GM23338 (cell line): ENCODE results near the gene NLGN1. TPM values are rescaled to one million over a fixed set of nuclear protein-coding genes. Genes with fewer than 3 reads are reported as not detected.

Experiments used
- ATAC-seq: fragments of 200-7000 bp; cut with Tn5 transposase; 3 replicates; pipeline ENCODE4 v1.9.1; 2020
- DNase-seq: peaks from one replicate; pipeline ENCODE4 v3.0.0-alpha.2; 2015; ENCODE audit warnings: low spot score
- H2AFZ ChIP-seq: fragments of 200-600 bp; sonication (generic); 2 replicates; pipeline ENCODE4 v1.8.0; 2016; ENCODE audit warnings: antibody characterized with exemption, mild to moderate bottlenecking, moderate library complexity
- H3F3A ChIP-seq: fragments of 200-600 bp; sonication (generic); replicated peaks from 2 replicates; pipeline ENCODE4 v1.8.0; 2017; ENCODE audit warnings: antibody characterized with exemption, mixed run types, low read depth
- H3K27ac ChIP-seq: fragments of 200-600 bp; sonication (generic); 2 replicates; pipeline ENCODE4 v1.6.1; 2016; ENCODE audit warnings: low read depth
- H3K27me3 ChIP-seq: fragments of 200-600 bp; sonication (generic); 2 replicates; pipeline ENCODE4 v1.8.0; 2016; ENCODE audit warnings: mild to moderate bottlenecking, mixed run types, moderate library complexity; ENCODE audit not compliant: insufficient read depth
- H3K36me3 ChIP-seq: fragments of 200-600 bp; sonication (generic); 2 replicates; pipeline ENCODE4 v1.8.0; 2016; ENCODE audit warnings: mild to moderate bottlenecking; ENCODE audit not compliant: insufficient read depth
- H3K4me1 ChIP-seq: fragments of 200-600 bp; sonication (generic); 2 replicates; pipeline ENCODE4 v1.8.0; 2016; ENCODE audit warnings: mild to moderate bottlenecking, moderate library complexity; ENCODE audit not compliant: insufficient read depth
- H3K4me2 ChIP-seq: fragments of 200-600 bp; sonication (generic); 2 replicates; pipeline ENCODE4 v1.7.1; 2017; ENCODE audit warnings: mixed run types
- H3K4me3 ChIP-seq: fragments of 200-600 bp; sonication (generic); 2 replicates; pipeline ENCODE4 v1.6.1; 2016; ENCODE audit warnings: mixed run types
- H3K79me2 ChIP-seq: fragments of 200-600 bp; sonication (generic); replicated peaks from 2 replicates; pipeline ENCODE4 v1.8.0; 2017; ENCODE audit warnings: mild to moderate bottlenecking; ENCODE audit not compliant: insufficient read depth
- H3K9me2 ChIP-seq: fragments of 200-600 bp; sonication (generic); 2 replicates; pipeline ENCODE4 v1.8.0; 2017; ENCODE audit not compliant: insufficient read depth
- H4K20me1 ChIP-seq: fragments of 200-600 bp; sonication (generic); replicated peaks from 2 replicates; pipeline ENCODE4 v1.8.0; 2017; ENCODE audit warnings: mild to moderate bottlenecking; ENCODE audit not compliant: insufficient read depth
- H3K27ac Mint-ChIP-seq: 2 replicates; pipeline ENCODE4 v1.8.0; 2020; ENCODE audit warnings: inconsistent platforms, mild to moderate bottlenecking, moderate library complexity, mixed read lengths
- H3K27me3 Mint-ChIP-seq: 3 replicates; pipeline ENCODE4 v1.8.0; 2022; ENCODE audit warnings: low read depth, mild to moderate bottlenecking, moderate library complexity, mixed read lengths, inconsistent platforms; ENCODE audit not compliant: insufficient read depth, poor library complexity
- H3K36me3 Mint-ChIP-seq: 3 replicates; pipeline ENCODE4 v1.8.0; 2021; ENCODE audit warnings: low read depth, mild to moderate bottlenecking, inconsistent platforms, moderate library complexity, mixed read lengths
- H3K4me1 Mint-ChIP-seq: 3 replicates; pipeline ENCODE4 v1.8.0; 2020; ENCODE audit warnings: mild to moderate bottlenecking, inconsistent platforms, mixed read lengths
- H3K4me3 Mint-ChIP-seq: 3 replicates; pipeline ENCODE4 v1.8.0; 2021; ENCODE audit warnings: moderate library complexity, mild to moderate bottlenecking, inconsistent platforms, mixed read lengths
- H3K9me3 Mint-ChIP-seq: 3 replicates; pipeline ENCODE4 v1.8.0; 2020; ENCODE audit warnings: moderate library complexity, mild to moderate bottlenecking, inconsistent platforms, mixed read lengths
- CREB1 ChIP-seq: fragments of 250-450 bp; sonication (Bioruptor Pico); IDR thresholded peaks from 2 replicates; pipeline ENCODE4 v1.5.0; 2020; ENCODE audit warnings: low read depth, mild to moderate bottlenecking, moderate library complexity
- CTCF ChIP-seq, 2 experiments: fragments of 200-600 bp in 1 of 2; sonication (generic) in 1 of 2; conservative IDR thresholded peaks; 2 replicates each; pipeline versions ENCODE4 v1.5.1 to v1.6.1; 2016 to 2017; ENCODE audit warnings: antibody characterized with exemption in 2 of 2, low read depth in 2 of 2, mild to moderate bottlenecking in 2 of 2, moderate library complexity in 1 of 2
- ETS1 ChIP-seq: IDR thresholded peaks from 2 replicates; pipeline ENCODE4 v1.6.1; 2016; ENCODE audit warnings: antibody characterized with exemption
- EZH2 ChIP-seq: fragments of 200-600 bp; sonication (generic); IDR thresholded peaks from one replicate; pipeline ENCODE4 v1.8.0; 2017; ENCODE audit warnings: antibody characterized with exemption, mild to moderate bottlenecking, low read depth; ENCODE audit not compliant: unreplicated experiment
- EZH2phosphoT487 ChIP-seq: fragments of 200-600 bp; sonication (generic); IDR thresholded peaks from one replicate; pipeline ENCODE4 v1.8.1; 2018; ENCODE audit warnings: antibody characterized with exemption; ENCODE audit not compliant: unreplicated experiment
- JUNB ChIP-seq: IDR thresholded peaks from one replicate; pipeline ENCODE4 v1.6.1; 2016; ENCODE audit warnings: antibody characterized with exemption; ENCODE audit not compliant: unreplicated experiment
- POLR2AphosphoS5 ChIP-seq: IDR thresholded peaks from 2 replicates; pipeline ENCODE4 v1.6.1; 2016; ENCODE audit warnings: antibody characterized with exemption, low read depth
- REST ChIP-seq: IDR thresholded peaks from one replicate; pipeline ENCODE4 v1.6.1; 2018; ENCODE audit warnings: antibody characterized with exemption; ENCODE audit not compliant: unreplicated experiment
- ZNF114 ChIP-seq: fragments of 250-450 bp; sonication (Bioruptor Pico); IDR thresholded peaks from 2 replicates; pipeline ENCODE4 v1.5.0; 2020; ENCODE audit warnings: mild to moderate bottlenecking, moderate library complexity
- ZNF462 ChIP-seq: fragments of 250-450 bp; sonication (Bioruptor Pico); IDR thresholded peaks from 2 replicates; pipeline ENCODE4 v1.5.0; 2020; ENCODE audit warnings: mild to moderate bottlenecking, moderate library complexity
- polyA plus RNA-seq: library from polyadenylated mRNA; unstranded; fragments of >200 nt; fragmentation: Nextera tagmentation; extraction: Ambion mirVana; gene quantifications from 2 replicates; pipeline ENCODE4 v1.2.1, GENCODE V29; 2016
- total RNA-seq: library from RNA; depleted of rRNA; stranded (reverse); fragments of >200 nt; shearing (Covaris generic); gene quantifications from 2 replicates; pipeline ENCODE4 v1.2.3, GENCODE V29; 2014

Gene NLGN1
- total and polyA plus RNA-seq, 2 experiments from 2014 or later = 6.5 to 18.6 TPM

- TF ChIP-seq CREB1 (CRISPR knock-in tag) (no peak), JUNB (no peak), ZNF114 (CRISPR knock-in tag) (no peak), REST (no peak), EZH2 (no peak), EZH2phosphoT487 (no peak), CTCF (conservative IDR thresholded peaks at IDR 0.05; ENCODE audit: low read depth in 2 of 2) (no peak), ETS1 (no peak)
Measured at GRCh38 chr3:174276826-174277225, 879.3 kb downstream of the NLGN1 start (continued).

GRCh38 chr3:174278094-174278493, 880.5 kb downstream of the NLGN1 start:
- Histone ChIP-seq H3K4me3 (no peak overlapping the region), H3K27ac (no peak overlapping the region), H3K4me1 (peaks cover 8% of the 10 kb centered on the region), H3K4me2 (no peak overlapping the region), H3K36me3 (no peaks in the 10 kb centered on the region), H2AFZ (no peak overlapping the region), H3K27me3 (no peaks in the 10 kb centered on the region), H4K20me1 (no peaks in the 10 kb centered on the region), H3F3A (no peaks in the 10 kb centered on the region), H3K9me2 (no peaks in the 10 kb centered on the region), H3K79me2 (no peaks in the 10 kb centered on the region)
- Mint-ChIP-seq H3K27ac (no peak overlapping the region), H3K9me3 (no peaks in the 10 kb centered on the region), H3K36me3 (peaks cover 4% of the 10 kb centered on the region; the same call in 1 of the 3 replicates), H3K4me1 (peaks cover 20% of the 10 kb centered on the region; the same call in 2 of the 3 replicates), H3K27me3 (no peaks in the 10 kb centered on the region), H3K4me3 (no peak overlapping the region)
- no peak for ATAC-seq
- no peak for DNase-seq
- TF ChIP-seq POLR2AphosphoS5 (no peak), ZNF462 (CRISPR knock-in tag) (no peak)
